H1 (cell line): ENCODE measurements around the gene ILDR2. TPM values are rescaled to one million over a fixed set of nuclear protein-coding genes. Genes with fewer than 3 reads are reported as not detected.

Source experiments
- CTCF ChIA-PET: fragments of 300-600 bp; sonication (Branson Sonifier 250); formaldehyde crosslinking; loops from one replicate; lab custom pipeline; 2021; ENCODE audit not compliant: partially characterized antibody; lab: Charles Lee
- POLR2A ChIA-PET: fragments of 300-600 bp; sonication (Branson Sonifier 250); formaldehyde crosslinking; loops from one replicate; lab custom pipeline; 2021; ENCODE audit warnings: inconsistent platforms; ENCODE audit not compliant: partially characterized antibody; lab: Charles Lee
- DNase-seq, 2 experiments: peaks; one replicate each; pipeline versions ENCODE4 v3.0.0 to v3.0.0-alpha.2; 2010 to 2022; ENCODE audit warnings: low spot score in 2 of 2, low read depth in 1 of 2, mixed read lengths in 1 of 2
- FAIRE-seq: peaks from 2 replicates; lab custom pipeline; 2011; peaks lifted over from hg19 to GRCh38; lab: Jason Lieb, UNC
- H2AFZ ChIP-seq: 2 replicates; pipeline ENCODE4 v1.8.1; 2012; ENCODE audit warnings: low read length, inconsistent platforms
- H2AK5ac ChIP-seq: 2 replicates; pipeline ENCODE4 v1.6.1; 2013; ENCODE audit warnings: low read depth, low read length
- H2BK120ac ChIP-seq: replicated peaks from 2 replicates; pipeline ENCODE3; 2013; ENCODE audit warnings: low read depth, low read length, inconsistent platforms
- H2BK12ac ChIP-seq: 2 replicates; pipeline ENCODE4 v1.6.1; 2013; ENCODE audit warnings: low read depth, low read length
- H2BK15ac ChIP-seq: 2 replicates; pipeline ENCODE4 v1.6.1; 2013; ENCODE audit warnings: low read length
- H2BK20ac ChIP-seq: 2 replicates; pipeline ENCODE4 v1.6.1; 2013; ENCODE audit warnings: low read length
- H2BK5ac ChIP-seq: 2 replicates; pipeline ENCODE4 v1.6.1; 2013; ENCODE audit warnings: low read depth, low read length
- H3K14ac ChIP-seq: 2 replicates; pipeline ENCODE4 v1.6.1; 2013; ENCODE audit warnings: inconsistent platforms; ENCODE audit not compliant: insufficient read length
- H3K18ac ChIP-seq: 2 replicates; pipeline ENCODE4 v1.6.1; 2013; ENCODE audit warnings: low read length; ENCODE audit errors: extremely low read depth
- H3K23ac ChIP-seq: 2 replicates; pipeline ENCODE4 v1.6.1; 2013; ENCODE audit warnings: inconsistent platforms; ENCODE audit not compliant: insufficient read length
- H3K23me2 ChIP-seq: 2 replicates; pipeline ENCODE4 v1.6.1; 2013; ENCODE audit warnings: low read depth, low read length
- H3K27ac ChIP-seq: 2 replicates; pipeline ENCODE4 v1.6.1; 2011; ENCODE audit warnings: low read depth, low read length, inconsistent platforms
- H3K27me3 ChIP-seq, 4 experiments: replicated peaks in 1 of 4; 1 replicate in 1 of 4; 2 replicates in 3 of 4; pipeline versions ENCODE4 v1.6.1 to v1.8.1; 2011 to 2013; ENCODE audit warnings: low read length in 3 of 4, mild to moderate bottlenecking in 3 of 4, inconsistent platforms in 2 of 4, mixed read lengths in 2 of 4, moderate library complexity in 1 of 4; ENCODE audit not compliant: control insufficient read depth in 3 of 4, insufficient read depth in 3 of 4; ENCODE audit errors: extremely low read depth in 1 of 4
- H3K36me3 ChIP-seq, 4 experiments: 2 replicates each; pipeline versions ENCODE4 v1.6.1 to v1.8.1; 2011 to 2013; ENCODE audit warnings: mild to moderate bottlenecking in 4 of 4, low read length in 3 of 4, moderate library complexity in 2 of 4, control low read depth in 1 of 4, inconsistent platforms in 1 of 4; ENCODE audit not compliant: insufficient read depth in 4 of 4, control insufficient read depth in 2 of 4
- H3K4ac ChIP-seq: replicated peaks from 2 replicates; pipeline ENCODE3; 2013; ENCODE audit warnings: low read length, low read depth, mixed read lengths, inconsistent platforms; ENCODE audit not compliant: insufficient read length
- H3K4me1 ChIP-seq, 4 experiments: replicated peaks in 1 of 4; 1 replicate in 1 of 4; 2 replicates in 3 of 4; pipeline versions ENCODE4 v1.6.1 to v1.8.1; 2011 to 2013; ENCODE audit warnings: low read length in 3 of 4, inconsistent platforms in 2 of 4, mixed read lengths in 1 of 4; ENCODE audit not compliant: insufficient read depth in 4 of 4, control insufficient read depth in 3 of 4
- H3K4me2 ChIP-seq, 2 experiments: 2 replicates each; pipeline versions ENCODE4 v1.6.1 to v1.8.1; 2011 to 2013; ENCODE audit warnings: low read depth in 2 of 2, low read length in 2 of 2, control low read depth in 1 of 2, inconsistent platforms in 1 of 2, mild to moderate bottlenecking in 1 of 2; ENCODE audit not compliant: insufficient read depth in 1 of 2
- H3K4me3 ChIP-seq, 4 experiments: fragments of 200-600, 300-600 bp in 1 of 4; sonication (generic), shearing (Covaris generic), sonication (Bioruptor Twin) in 1 of 4; 2 replicates each; pipeline versions ENCODE4 v1.5.1 to v1.8.1; 2011 to 2016; ENCODE audit warnings: low read length in 4 of 4, low read depth in 3 of 4, control low read depth in 2 of 4, inconsistent platforms in 2 of 4, mild to moderate bottlenecking in 2 of 4, mixed read lengths in 1 of 4, moderate library complexity in 1 of 4; ENCODE audit not compliant: insufficient read depth in 2 of 4; ENCODE audit errors: extremely low read depth in 1 of 4
- H3K56ac ChIP-seq: replicated peaks from 2 replicates; pipeline ENCODE3; 2013; ENCODE audit warnings: low read depth, mild to moderate bottlenecking, mixed read lengths, low read length, inconsistent platforms; ENCODE audit not compliant: insufficient read length
- H3K79me1 ChIP-seq: 2 replicates; pipeline ENCODE4 v1.6.1; 2013; ENCODE audit warnings: low read depth, low read length, control low read depth
- H3K79me2 ChIP-seq, 2 experiments: 2 replicates each; pipeline versions ENCODE4 v1.6.1 to v1.8.1; 2012 to 2013; ENCODE audit warnings: low read length in 2 of 2, mild to moderate bottlenecking in 2 of 2, inconsistent platforms in 1 of 2; ENCODE audit not compliant: insufficient read depth in 2 of 2, control insufficient read depth in 1 of 2
- H3K9ac ChIP-seq, 4 experiments: replicated peaks in 1 of 4; 1 replicate in 1 of 4; 2 replicates in 3 of 4; pipeline versions ENCODE4 v1.6.1 to v1.8.1; 2011 to 2013; ENCODE audit warnings: low read depth in 3 of 4, low read length in 3 of 4, control low read depth in 2 of 4, mild to moderate bottlenecking in 2 of 4, moderate library complexity in 2 of 4, inconsistent platforms in 1 of 4; ENCODE audit errors: extremely low read depth in 1 of 4
- H3K9me3 ChIP-seq, 2 experiments: 2 replicates each; pipeline versions ENCODE4 v1.6.1 to v1.8.1; 2012 to 2013; ENCODE audit warnings: mild to moderate bottlenecking in 2 of 2, moderate library complexity in 2 of 2, control low read depth in 1 of 2, inconsistent platforms in 1 of 2, low read depth in 1 of 2, low read length in 1 of 2, mixed read lengths in 1 of 2; ENCODE audit not compliant: insufficient read depth in 2 of 2
- H4K20me1 ChIP-seq, 2 experiments: replicated peaks in 1 of 2; 2 replicates each; pipeline versions ENCODE3 to v1.8.1; 2011 to 2013; ENCODE audit warnings: inconsistent platforms in 2 of 2, low read length in 2 of 2, mild to moderate bottlenecking in 1 of 2; ENCODE audit not compliant: insufficient read depth in 2 of 2, control insufficient read depth in 1 of 2
- H4K5ac ChIP-seq: 2 replicates; pipeline ENCODE4 v1.6.1; 2013; ENCODE audit warnings: low read length, low read depth, mixed read lengths, inconsistent platforms; ENCODE audit not compliant: insufficient read length
- H4K8ac ChIP-seq: 2 replicates; pipeline ENCODE4 v1.8.0; 2013; ENCODE audit warnings: mild to moderate bottlenecking, moderate library complexity, low read length, inconsistent platforms; ENCODE audit not compliant: insufficient read depth; ENCODE audit errors: extremely low read depth
- H4K91ac ChIP-seq: replicated peaks from 2 replicates; pipeline ENCODE3; 2013; ENCODE audit warnings: low read length, mixed read lengths, inconsistent platforms; ENCODE audit not compliant: insufficient read length
- ASH2L ChIP-seq: fragments of 200-600, 300-600 bp; sonication (generic); IDR thresholded peaks from one replicate; pipeline ENCODE4 v1.7.1; 2017; ENCODE audit warnings: low read length
- CHD1 ChIP-seq: IDR thresholded peaks from 2 replicates; pipeline ENCODE4 v1.6.1; 2012; ENCODE audit warnings: low read depth, low read length, improper control_type of control experiment
- MAFK ChIP-seq: IDR thresholded peaks from 2 replicates; pipeline ENCODE4 v1.6.1; 2012; ENCODE audit warnings: low read depth, mild to moderate bottlenecking, improper control_type of control experiment, low read length
- RAD21 ChIP-seq, 2 experiments: IDR thresholded peaks in 1 of 2; conservative IDR thresholded peaks in 1 of 2; 2 replicates each; pipeline ENCODE4 v1.6.1; 2011; ENCODE audit warnings: low read depth in 2 of 2, low read length in 2 of 2, improper control_type of control experiment in 1 of 2, inconsistent platforms in 1 of 2, mild to moderate bottlenecking in 1 of 2, moderate library complexity in 1 of 2
- SIN3A ChIP-seq, 2 experiments: IDR thresholded peaks in 1 of 2; conservative IDR thresholded peaks in 1 of 2; 2 replicates each; pipeline ENCODE4 v1.6.1; 2011 to 2012; ENCODE audit warnings: low read length in 2 of 2, improper control_type of control experiment in 1 of 2, low read depth in 1 of 2, mild to moderate bottlenecking in 1 of 2
- TCF12 ChIP-seq: IDR thresholded peaks from 2 replicates; pipeline ENCODE4 v1.6.1; 2011; ENCODE audit warnings: low read depth, mild to moderate bottlenecking, low read length
- WGBS, 2 experiments: shearing (Covaris generic) in 1 of 2; methylation state at CpG; one replicate each; pipeline versions ENCODE4 v1.1.6 to v1.1.7; 2013 to 2015; ENCODE audit warnings: low lambda C conversion rate in 2 of 2, mixed read lengths in 2 of 2, inconsistent platforms in 1 of 2, low coverage in 1 of 2, missing lambda C conversion rate in 1 of 2; ENCODE audit not compliant: insufficient replicate concordance in 2 of 2, insufficient coverage in 1 of 2, insufficient read length in 1 of 2; ENCODE audit errors: extremely low coverage in 1 of 2, missing lambda C conversion rate in 1 of 2; 5-methylcytosine and 5-hydroxymethylcytosine counted together
- polyA plus RNA-seq, 7 experiments: library from polyadenylated mRNA; depleted of rRNA in 3 of 7; stranded (reverse) in 5 of 7; unstranded in 2 of 7; fragments of >200 nt in 5 of 7; fragments of 200-250 nt in 2 of 7; gene quantifications; 1 replicate in 5 of 7; 2 replicates in 1 of 7; 4 replicates in 1 of 7; pipeline versions ENCODE4 v1.2.1 to v1.2.3, GENCODE V29; 2011 to 2013; ENCODE audit warnings: missing spikeins in 2 of 7, mixed read lengths in 2 of 7
- total RNA-seq: library from RNA; stranded (reverse); fragmentation: NEBNext Ultra II Directional; extraction: Animal tissue kit (Norgen Biotek cat#: 25700); gene quantifications from 2 replicates; pipeline ENCODE4 v1.2.1, GENCODE V29; 2021

Gene ILDR2
- total and polyA plus RNA-seq, 2 of the 8 experiments (the other 6 are each of a cell fraction or from before 2014, with no cell fraction given), result 0.85 to 0.86 TPM

DNA sequence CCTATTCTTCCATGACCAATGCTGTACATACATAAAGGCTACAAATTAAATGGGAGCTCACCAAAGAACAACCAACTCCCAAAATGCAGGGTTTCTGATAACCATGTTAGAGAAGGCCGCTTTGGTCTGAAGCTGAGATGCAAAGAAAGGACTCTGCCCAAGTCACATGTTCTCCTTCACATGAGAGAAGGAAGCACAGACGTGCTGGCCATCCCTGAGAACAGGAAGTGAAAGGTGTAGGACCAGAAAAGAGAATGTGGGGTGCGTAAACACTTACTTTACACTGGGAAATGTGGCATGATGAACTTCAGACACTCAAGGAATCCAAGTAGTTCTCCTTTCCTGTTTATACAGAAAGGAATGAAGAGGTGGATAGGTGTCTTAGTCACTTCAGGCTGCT, 67.6 kb downstream of the ILDR2 start:
- FAIRE-seq (no peak), DNase-seq (no peak)
- no peak overlapping the region for H3K4me2 ChIP-seq
- H3K9me3 ChIP-seq, result peaks cover 2 to 6% of the 10 kb centered on the region in 2 experiments
- no peak overlapping the region for H4K5ac ChIP-seq
- H3K79me1 ChIP-seq, result no peaks in the 10 kb centered on the region
- ChIA-PET CTCF (interaction anchor here (0.9 to 23.8 kb wide), 5 partner anchors 9 to 151 kb away, joined by 3 to 874 read pairs (median 5); no protein-coding TSS in a partner anchor), POLR2A (no interaction called here)
- TF ChIP-seq CHD1 (no peak), MAFK (no peak), ASH2L (no peak), SIN3A (conservative IDR thresholded peaks at IDR 0.05 in 1 of 2, IDR thresholded peaks at IDR 0.05 in 1 of 2; ENCODE audit: low read depth in 1 of 2, low read length in 2 of 2) (no peak), RAD21 (IDR thresholded peaks at IDR 0.05 in 1 of 2, conservative IDR thresholded peaks at IDR 0.05 in 1 of 2; ENCODE audit: low read depth in 2 of 2, low read length in 2 of 2) (no peak), TCF12 (no peak)
- no peaks in the 10 kb centered on the region for H3K79me2 ChIP-seq
- no peaks in the 10 kb centered on the region; a peak in 1 of 7 replicates for H3K27me3 ChIP-seq
- H2BK12ac ChIP-seq, result no peak overlapping the region
- no peak overlapping the region for H3K23ac ChIP-seq
- no peak overlapping the region for H4K91ac ChIP-seq
- no peak overlapping the region for H2BK15ac ChIP-seq
- H3K23me2 ChIP-seq, result no peaks in the 10 kb centered on the region
- no peak overlapping the region for H2BK5ac ChIP-seq
- no peak overlapping the region for H4K8ac ChIP-seq
- H3K4me1 ChIP-seq, result no peaks in the 10 kb centered on the region
- H3K14ac ChIP-seq, result no peak overlapping the region
- H2BK20ac ChIP-seq, result no peak overlapping the region
- H3K4me3 ChIP-seq, result no peak overlapping the region
- no peak overlapping the region for H3K56ac ChIP-seq
- WGBS, 2 experiments, result 77% methylated on average over 3 of the region's 3 CpGs; no CpG with 5 or more reads in 1 of the 2 experiments
- H4K20me1 ChIP-seq, result no peaks in the 10 kb centered on the region
- no peak overlapping the region for H3K9ac ChIP-seq
- no peak overlapping the region for H2AK5ac ChIP-seq
- no peaks in the 10 kb centered on the region for H3K36me3 ChIP-seq
- no peak overlapping the region for H2BK120ac ChIP-seq
- H3K4ac ChIP-seq, result no peak overlapping the region
- H3K27ac ChIP-seq, result no peak overlapping the region
- peak overlapping the region; percentile 71; the same call in 1 of the 2 replicates for H2AFZ ChIP-seq
- H3K18ac ChIP-seq, result no peak overlapping the region
